Ovary (tissue), 9 donors: Measurements from ENCODE around the gene JARID2. TPM values are rescaled to one million over a fixed set of nuclear protein-coding genes. Genes with fewer than 3 reads are reported as not detected.

Experiments
- DNase-seq, 5 donors: peaks; one replicate each; pipeline ENCODE4 v3.0.0-alpha.2; 2019 to 2020
- H3K27ac ChIP-seq, 2 donors: fragments of 200-600 bp; one replicate each; pipeline versions ENCODE4 v1.5.1 to v1.8.0; 2019 to 2022
- H3K27me3 ChIP-seq: fragments of 200-600 bp; one replicate; pipeline ENCODE4 v1.8.0; 2022
- H3K36me3 ChIP-seq: fragments of 200-600 bp; sonication (generic); one replicate; pipeline ENCODE4 v1.5.1; 2019
- H3K4me1 ChIP-seq: one replicate; pipeline ENCODE4 v1.8.1; 2013; ENCODE audit warnings: mild to moderate bottlenecking, moderate library complexity; ENCODE audit not compliant: insufficient read depth
- H3K4me3 ChIP-seq: fragments of 200-600 bp; sonication (generic); one replicate; pipeline ENCODE4 v1.5.1; 2017
- H3K9me3 ChIP-seq, 2 donors: fragments of 200-600 bp in 1 of 2; sonication (generic) in 1 of 2; one replicate each; pipeline versions ENCODE4 v1.5.1 to v1.8.1; 2013 to 2019; ENCODE audit warnings: mild to moderate bottlenecking in 1 of 2, moderate library complexity in 1 of 2
- EP300 ChIP-seq: sonication (generic); formaldehyde crosslinking; IDR thresholded peaks from one replicate; pipeline ENCODE4 v1.6.1; 2017; ENCODE audit warnings: antibody characterized with exemption
- POLR2A ChIP-seq: fragments of 450-650 bp; IDR thresholded peaks from one replicate; pipeline ENCODE4 v1.6.1; 2017; ENCODE audit warnings: antibody characterized with exemption, mild to moderate bottlenecking, moderate library complexity
- WGBS, 3 donors: extraction: QIAGEN DNeasy Blood & Tissue Kit in 1 of 3; methylation state at CpG; one replicate each; pipeline versions ENCODE4 v1.1.5 to v1.1.7; 2013 to 2017; 5-methylcytosine and 5-hydroxymethylcytosine counted together
- intact Hi-C, 4 donors: fragments of 100-400 bp; cut with DNase I; formaldehyde crosslinking; loops; one replicate each; pipeline versions ENCODE4 v1.11.0 to v1.15.1; 2022 to 2023
- polyA plus RNA-seq, 2 donors: library from polyadenylated mRNA; stranded (reverse); fragments of 200-250 nt in 1 of 2; fragments of 350-450 nt in 1 of 2; fragmentation: Illumina TruSeq in 1 of 2; extraction: RNeasy Lipid Tissue Mini Kit (QIAGEN cat#74804) in 1 of 2; gene quantifications; one replicate each; pipeline ENCODE4 v1.2.3, GENCODE V29; 2013 to 2014
- total RNA-seq, 7 donors: library from RNA; depleted of rRNA in 2 of 7; stranded (reverse); fragments of >200 nt in 2 of 7; fragmentation: NEBNext Ultra II Directional in 3 of 7; extraction: Animal tissue kit (Norgen Biotek cat#: 25700) in 3 of 7; gene quantifications; one replicate each; pipeline versions ENCODE4 v1.1.0 to v1.2.4, GENCODE V29; 2016 to 2023
- TF ChIP-seq, protein P1 (sequence below), 3 donors: fragments of 450-650 bp in 2 of 3; fragments of 200-600 bp in 1 of 3; IDR thresholded peaks; one replicate each; pipeline versions ENCODE4 v1.5.1 to v1.8.0; 2016 to 2022; ENCODE audit warnings: antibody characterized with exemption in 3 of 3, mild to moderate bottlenecking in 1 of 3
- donor health status: DM: no; HTN: no; CAD: no; lungs with moderate emphysema.
- donor health status: DM: no; HTN: no; CAD: no.
- donor health status: Bipolar disorder and iron deficiency.
- donor health status: DM: yes; HTN: yes; CAD: no.
- donor health status: DM: no; HTN: no; CAD: no.
- donor health status: DM: yes; HTN: yes; CAD: no.

The JARID2 gene
- total and polyA plus RNA-seq, 9 donors = 4.5 to 17.4 (median 8.7) TPM

DNA sequence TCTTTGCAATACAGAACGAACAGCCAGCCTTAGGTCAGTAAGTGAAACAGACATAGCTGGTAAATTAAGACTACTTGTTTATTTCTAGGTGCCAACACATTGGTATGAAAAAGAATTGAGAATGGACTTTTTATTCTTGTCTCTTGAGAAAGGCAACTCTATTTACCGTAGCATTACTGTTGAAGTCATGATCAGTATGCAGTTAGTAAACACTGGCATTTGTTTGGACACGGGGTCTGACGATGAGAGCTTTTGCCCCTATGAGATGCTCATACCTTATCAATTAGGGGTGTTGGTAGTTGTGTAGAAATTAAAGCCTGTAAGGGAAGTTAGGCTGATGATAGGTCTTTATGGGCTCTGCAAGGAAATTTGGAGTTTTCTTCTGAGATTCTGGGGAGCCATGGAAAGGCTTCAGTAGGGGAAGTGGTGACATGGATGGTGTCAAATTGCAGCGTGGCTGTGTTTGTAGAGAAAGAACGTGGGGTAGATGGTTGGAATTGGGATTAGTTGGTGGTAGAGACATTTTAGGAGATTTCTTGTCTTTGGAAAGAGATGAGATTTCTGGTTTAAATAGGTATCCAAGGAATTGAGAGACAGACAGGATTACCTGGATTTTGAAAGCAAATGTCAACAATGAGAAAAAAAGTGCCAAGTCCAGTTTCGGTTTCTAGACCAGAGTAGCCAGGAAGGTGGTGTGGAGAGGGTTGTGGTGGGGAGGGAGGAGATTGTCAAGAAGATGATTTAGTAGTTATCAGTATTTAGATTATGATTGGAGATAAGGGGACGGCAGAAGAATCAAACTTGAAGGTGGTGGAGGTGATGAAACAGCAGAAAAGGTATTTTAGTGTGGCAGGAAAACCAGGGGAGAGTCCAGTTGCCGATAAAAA, 116.6 kb downstream of the JARID2 start:
- H3K27me3 ChIP-seq = no peaks in the 10 kb centered on the region
- no peak for TF ChIP-seq POLR2A
- TF ChIP-seq, protein P1, sequence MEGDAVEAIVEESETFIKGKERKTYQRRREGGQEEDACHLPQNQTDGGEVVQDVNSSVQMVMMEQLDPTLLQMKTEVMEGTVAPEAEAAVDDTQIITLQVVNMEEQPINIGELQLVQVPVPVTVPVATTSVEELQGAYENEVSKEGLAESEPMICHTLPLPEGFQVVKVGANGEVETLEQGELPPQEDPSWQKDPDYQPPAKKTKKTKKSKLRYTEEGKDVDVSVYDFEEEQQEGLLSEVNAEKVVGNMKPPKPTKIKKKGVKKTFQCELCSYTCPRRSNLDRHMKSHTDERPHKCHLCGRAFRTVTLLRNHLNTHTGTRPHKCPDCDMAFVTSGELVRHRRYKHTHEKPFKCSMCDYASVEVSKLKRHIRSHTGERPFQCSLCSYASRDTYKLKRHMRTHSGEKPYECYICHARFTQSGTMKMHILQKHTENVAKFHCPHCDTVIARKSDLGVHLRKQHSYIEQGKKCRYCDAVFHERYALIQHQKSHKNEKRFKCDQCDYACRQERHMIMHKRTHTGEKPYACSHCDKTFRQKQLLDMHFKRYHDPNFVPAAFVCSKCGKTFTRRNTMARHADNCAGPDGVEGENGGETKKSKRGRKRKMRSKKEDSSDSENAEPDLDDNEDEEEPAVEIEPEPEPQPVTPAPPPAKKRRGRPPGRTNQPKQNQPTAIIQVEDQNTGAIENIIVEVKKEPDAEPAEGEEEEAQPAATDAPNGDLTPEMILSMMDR (IDR thresholded peaks at IDR 0.05) = no peak
- no peak for TF ChIP-seq EP300
- no peak for DNase-seq
- no peaks in the 10 kb centered on the region for H3K9me3 ChIP-seq
- H3K4me3 ChIP-seq = no peak overlapping the region
- no peak overlapping the region for H3K27ac ChIP-seq
- 77 to 82% (median 78%) methylated on average over 9 of the region's 9 CpGs for WGBS, 3 donors
- no peaks in the 10 kb centered on the region for H3K36me3 ChIP-seq
- peaks cover 11% of the 10 kb centered on the region for H3K4me1 ChIP-seq
- intact Hi-C loops = no loop called here

DNA sequence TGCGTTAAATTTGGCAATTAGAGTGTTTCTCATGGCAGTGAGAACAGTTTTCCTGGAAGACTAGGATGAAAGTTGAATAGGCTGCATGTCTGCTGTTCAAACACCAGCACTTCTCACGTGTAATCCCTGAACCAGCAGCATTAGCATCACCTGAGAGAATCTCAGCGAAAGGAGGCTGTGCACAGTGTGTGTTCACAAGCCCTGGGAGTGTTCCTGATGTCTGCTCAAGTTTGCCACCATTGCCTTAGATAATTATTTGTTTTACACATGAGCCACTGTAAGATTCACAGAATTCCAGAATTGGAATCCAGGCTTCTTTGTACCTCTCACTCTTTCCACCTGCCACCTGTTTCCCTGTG, 117.3 kb downstream of the JARID2 start:
- WGBS, 3 donors = 78 to 86% (median 84%) methylated on average over 3 of the region's 3 CpGs
- no peaks in the 10 kb centered on the region for H3K9me3 ChIP-seq
- H3K27ac ChIP-seq = no peak overlapping the region
- no peaks in the 10 kb centered on the region for H3K36me3 ChIP-seq
- no peak overlapping the region for H3K4me3 ChIP-seq
- no peaks in the 10 kb centered on the region for H3K27me3 ChIP-seq
- intact Hi-C loops = no loop called here
- DNase-seq = no peak
- TF ChIP-seq EP300 (no peak), POLR2A (no peak)
- TF ChIP-seq, protein P1 (IDR thresholded peaks at IDR 0.05) = no peak
- peaks cover 11% of the 10 kb centered on the region for H3K4me1 ChIP-seq

- no peak for TF ChIP-seq EP300
- TF ChIP-seq, protein P1 (IDR thresholded peaks at IDR 0.05) = no peak
- TF ChIP-seq POLR2A = no peak
- H3K27ac ChIP-seq = no peak overlapping the region
- H3K4me1 ChIP-seq = peaks cover 11% of the 10 kb centered on the region
- H3K4me3 ChIP-seq = no peak overlapping the region
- 46 to 65% (median 63%) methylated on average over 9 of the region's 9 CpGs for WGBS, 3 donors
- intact Hi-C loops = no loop called here
- H3K27me3 ChIP-seq = no peaks in the 10 kb centered on the region
- H3K36me3 ChIP-seq = no peaks in the 10 kb centered on the region
- DNase-seq = no peak
- H3K9me3 ChIP-seq = no peaks in the 10 kb centered on the region
Measured at GRCh38 chr6:15363523-15364400, 117.9 kb downstream of the JARID2 start.

DNA sequence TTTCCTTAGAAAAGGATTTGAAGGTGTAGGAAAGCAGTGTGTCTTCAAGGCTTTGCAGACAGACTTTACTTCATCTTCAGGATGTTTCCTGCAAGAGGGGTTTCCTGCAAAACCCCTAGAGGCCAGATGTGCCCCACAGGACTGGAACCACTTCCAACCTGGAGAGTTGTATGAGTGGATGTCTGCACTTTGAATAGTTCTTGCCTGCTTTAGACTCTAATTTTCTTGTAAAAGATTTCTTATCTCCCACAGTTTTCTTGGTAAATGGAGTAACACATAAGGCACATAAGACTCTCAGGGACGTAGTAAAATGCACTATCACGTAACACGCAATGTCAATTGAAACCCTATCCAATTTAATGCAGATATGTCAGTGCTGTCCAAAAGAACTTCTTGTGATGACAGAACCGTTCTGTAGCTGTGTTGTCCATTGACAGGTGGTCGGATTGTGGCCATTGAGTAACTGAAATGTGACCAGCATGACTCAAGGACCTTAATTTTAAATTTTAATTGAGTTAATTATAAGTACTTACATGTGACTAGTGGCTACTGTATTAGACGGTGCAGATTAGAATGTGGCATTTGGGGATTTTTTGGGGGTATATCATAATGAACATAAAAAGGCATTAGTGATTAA, 118.7 kb downstream of the JARID2 start:
- Histone ChIP-seq H3K36me3 (no peaks in the 10 kb centered on the region), H3K4me1 (peaks cover 11% of the 10 kb centered on the region), H3K4me3 (no peak overlapping the region), H3K27me3 (no peaks in the 10 kb centered on the region), H3K9me3 (no peaks in the 10 kb centered on the region), H3K27ac (no peak overlapping the region)
- WGBS, 3 donors = 85 to 91% (median 88%) methylated on average over 6 of the region's 6 CpGs
- TF ChIP-seq EP300 (no peak), POLR2A (no peak)
- TF ChIP-seq, protein P1 (IDR thresholded peaks at IDR 0.05) = no peak
- no peak for DNase-seq
- intact Hi-C loops = no loop called here
